ENCODE measurements around the gene PM20D2.

The PM20D2 gene

GRCh38 chr6:89154131-89154530 is 8.3 kb downstream of the PM20D2 start:
- Histone ChIP-seq H3K4me3 (replicated peaks; ENCODE audit: insufficient read depth, low read length) (no peak overlapping the region), H3K27me3 (ENCODE audit: insufficient read depth, poor library complexity, severe bottlenecking) (no peaks in the 10 kb centered on the region), H3K27ac (replicated peaks) (no peak overlapping the region)
- no peak for TF ChIP-seq REST (IDR thresholded peaks at IDR 0.05; ENCODE audit: insufficient replicate concordance, low read depth)
- no peak for TF ChIP-seq POLR2AphosphoS5 (IDR thresholded peaks at IDR 0.05; ENCODE audit: low read depth)
- no peak for TF ChIP-seq GABPA (IDR thresholded peaks at IDR 0.05; ENCODE audit: low read depth)
- TF ChIP-seq SPI1 (IDR thresholded peaks at IDR 0.05; ENCODE audit: borderline replicate concordance, low read depth), result no peak
- TF ChIP-seq CTCF (IDR thresholded peaks at IDR 0.05; ENCODE audit: insufficient read depth, low read length), result no peak
- DNase-seq (ENCODE audit: low read depth in 1 of 2, low spot score in 1 of 2), result no peak

- Histone ChIP-seq H3K4me3 (replicated peaks; ENCODE audit: insufficient read depth, low read length) (no peak overlapping the region), H3K27me3 (ENCODE audit: insufficient read depth, poor library complexity, severe bottlenecking) (no peaks in the 10 kb centered on the region), H3K27ac (replicated peaks) (no peak overlapping the region)
- no peak for DNase-seq (ENCODE audit: low read depth in 1 of 2, low spot score in 1 of 2)
- TF ChIP-seq REST (IDR thresholded peaks at IDR 0.05; ENCODE audit: insufficient replicate concordance, low read depth) (no peak), SPI1 (IDR thresholded peaks at IDR 0.05; ENCODE audit: borderline replicate concordance, low read depth) (no peak), POLR2AphosphoS5 (IDR thresholded peaks at IDR 0.05; ENCODE audit: low read depth) (no peak), CTCF (IDR thresholded peaks at IDR 0.05; ENCODE audit: insufficient read depth, low read length) (no peak), GABPA (IDR thresholded peaks at IDR 0.05; ENCODE audit: low read depth) (no peak)
Observed at GRCh38 chr6:89160331-89161092, 14.7 kb downstream of the PM20D2 start.

GRCh38 chr6:89161326-89162046 is 15.6 kb downstream of the PM20D2 start:
- Histone ChIP-seq H3K4me3 (replicated peaks; ENCODE audit: insufficient read depth, low read length) (no peak overlapping the region), H3K27ac (replicated peaks) (no peak overlapping the region), H3K27me3 (ENCODE audit: insufficient read depth, poor library complexity, severe bottlenecking) (no peaks in the 10 kb centered on the region)
- DNase-seq (ENCODE audit: low read depth in 1 of 2, low spot score in 1 of 2), result no peak
- TF ChIP-seq REST (IDR thresholded peaks at IDR 0.05; ENCODE audit: insufficient replicate concordance, low read depth), result no peak
